ENCODE data around the gene GRPEL1.
"Not testable (repeated sequence)": the region's sequence is repeated elsewhere in the genome, so short reads cannot be mapped to it uniquely, and the experiment has no call there.

Gene GRPEL1

DNA sequence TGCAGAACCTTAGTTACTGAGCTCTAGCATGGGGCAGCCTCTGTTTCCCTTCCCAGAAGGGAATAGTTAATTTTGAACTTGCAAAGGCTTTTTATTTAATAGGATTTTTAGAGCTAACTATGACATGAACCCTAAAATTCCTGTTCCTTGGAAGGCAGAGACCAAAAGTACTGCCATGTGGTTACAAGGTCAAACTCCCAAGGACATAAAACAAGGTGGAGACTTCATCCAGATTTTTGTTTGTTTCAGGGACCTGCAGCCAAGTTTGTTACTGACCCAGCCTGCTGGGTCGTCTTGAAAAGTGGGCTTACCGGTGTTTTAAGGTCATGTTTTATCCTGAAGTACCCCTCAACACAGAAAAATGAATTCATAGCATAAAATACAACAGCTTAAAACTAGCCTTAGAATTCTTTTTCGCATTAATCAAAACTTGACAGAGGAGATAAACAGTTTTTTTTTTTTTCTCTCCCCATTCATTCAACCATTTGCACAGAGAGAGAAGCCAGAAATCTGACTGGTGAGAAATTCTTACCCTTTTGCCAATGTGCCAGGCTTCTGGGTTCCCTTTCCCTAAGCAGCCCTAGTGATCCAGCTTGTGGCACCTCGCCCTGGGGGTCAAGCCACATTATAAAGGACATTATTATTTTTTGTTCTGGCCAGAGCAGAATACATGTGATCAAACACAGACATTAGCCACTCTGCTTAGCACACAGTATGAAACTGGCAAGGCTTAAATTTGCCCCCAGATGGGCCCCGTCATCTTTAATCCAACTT, 21.5 kb upstream of the GRPEL1 start:
- DNase-seq: no peak

DNA sequence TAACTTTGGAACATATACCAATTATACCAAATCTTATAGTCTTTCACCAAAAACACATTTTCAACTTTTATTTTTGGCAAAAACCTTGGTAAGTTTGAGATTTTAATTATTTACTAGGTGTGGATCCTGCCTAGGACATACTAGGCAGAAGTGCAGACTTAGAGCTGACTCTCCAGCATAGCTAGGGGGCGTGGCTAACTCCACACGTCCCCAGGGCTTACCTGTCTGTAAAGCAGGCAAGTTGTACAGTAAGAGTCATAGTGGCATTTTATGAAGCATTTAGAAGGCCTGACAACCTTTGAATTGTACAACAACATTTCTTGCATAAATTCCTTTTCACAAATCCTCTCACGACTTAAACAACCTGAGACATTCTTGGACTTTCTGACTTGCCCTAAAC, 19.2 kb upstream of the GRPEL1 start:
- DNase-seq: no peak

DNA sequence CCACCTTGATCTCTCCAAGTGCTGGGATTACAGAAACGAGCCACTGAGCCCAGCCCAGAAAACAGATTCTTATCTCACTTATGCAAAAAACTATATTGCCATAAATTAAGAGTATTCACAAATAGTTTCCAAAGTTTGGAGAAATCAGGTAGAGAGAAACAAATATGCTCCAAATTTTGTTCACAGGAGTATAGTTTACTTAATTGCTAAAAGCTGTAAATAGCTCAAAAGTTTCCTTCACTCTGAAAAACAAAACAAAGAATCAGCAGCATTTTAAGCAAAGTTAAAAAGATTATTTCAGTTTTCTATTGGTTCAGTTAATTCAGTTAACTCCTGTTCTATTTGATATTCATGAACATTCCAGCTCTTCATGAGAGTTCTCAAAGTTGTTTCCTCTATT, 18.5 kb upstream of the GRPEL1 start:
- DNase-seq: peak; percentile 26

DNA sequence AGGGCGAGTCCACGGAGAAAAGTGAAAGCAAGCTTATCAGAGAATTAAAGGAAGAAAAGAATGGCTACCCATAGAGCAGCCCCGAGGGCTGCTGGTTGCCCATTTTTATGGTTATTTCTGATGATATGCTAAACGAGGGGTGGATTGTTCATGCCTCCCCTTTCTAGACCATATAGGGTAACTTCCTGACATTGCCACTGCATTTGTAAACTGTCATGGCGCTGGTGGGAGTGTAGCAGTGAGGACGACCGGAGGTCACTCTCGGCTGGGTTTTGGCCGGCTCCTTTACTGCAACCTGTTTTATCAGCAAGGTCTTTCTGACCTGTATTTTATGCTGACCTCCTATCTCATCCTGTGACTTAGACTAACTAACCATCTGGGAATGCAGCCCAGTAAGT, 16.7 kb upstream of the GRPEL1 start:
- DNase-seq: not testable (repeated sequence)

DNA sequence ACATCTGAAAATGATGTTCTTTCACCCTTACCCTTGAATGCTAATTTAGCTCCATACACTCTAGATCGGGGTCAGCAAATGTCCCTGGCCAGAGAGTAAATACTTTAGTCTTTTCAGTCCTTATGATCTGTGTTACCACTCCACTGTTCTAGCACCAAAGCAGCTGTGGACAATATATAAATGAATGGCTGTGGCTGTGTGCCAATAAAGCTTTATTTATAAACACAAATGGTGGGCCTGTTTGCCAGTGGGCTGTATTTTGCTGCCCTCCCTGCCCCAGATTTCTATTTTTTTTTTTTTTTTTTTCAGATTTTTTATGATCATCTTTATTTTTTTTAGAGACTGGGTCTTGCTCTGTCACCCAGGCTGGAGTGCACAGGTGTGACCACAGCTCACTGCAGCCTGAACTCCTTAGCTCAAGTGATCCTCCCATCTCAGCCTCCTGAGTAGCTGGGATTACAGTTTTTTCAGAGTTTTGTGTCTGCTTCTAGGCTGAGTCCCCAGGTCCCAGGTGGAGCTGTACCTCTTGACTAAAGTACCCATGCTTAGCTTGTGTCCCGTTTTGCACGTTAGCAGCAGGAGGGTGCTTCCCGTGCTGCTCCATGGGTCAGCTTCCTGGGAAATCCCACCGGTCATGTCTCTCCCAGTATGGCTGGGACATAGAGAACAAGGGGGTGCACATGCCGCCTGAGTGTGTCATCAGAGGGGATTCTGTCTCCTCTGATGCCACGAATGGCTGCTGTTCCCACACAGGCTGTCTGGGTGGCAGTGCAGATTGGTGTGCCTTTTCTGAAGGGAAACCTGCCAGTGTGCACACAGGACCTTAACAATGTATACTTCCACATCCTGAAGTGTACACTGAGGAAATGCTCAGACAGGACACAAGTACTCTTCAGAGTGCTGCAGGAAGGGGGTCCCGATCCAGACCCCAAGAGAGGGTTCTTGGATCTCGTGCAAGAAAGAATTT, 16.0 kb upstream of the GRPEL1 start:
- no peak for DNase-seq

DNA sequence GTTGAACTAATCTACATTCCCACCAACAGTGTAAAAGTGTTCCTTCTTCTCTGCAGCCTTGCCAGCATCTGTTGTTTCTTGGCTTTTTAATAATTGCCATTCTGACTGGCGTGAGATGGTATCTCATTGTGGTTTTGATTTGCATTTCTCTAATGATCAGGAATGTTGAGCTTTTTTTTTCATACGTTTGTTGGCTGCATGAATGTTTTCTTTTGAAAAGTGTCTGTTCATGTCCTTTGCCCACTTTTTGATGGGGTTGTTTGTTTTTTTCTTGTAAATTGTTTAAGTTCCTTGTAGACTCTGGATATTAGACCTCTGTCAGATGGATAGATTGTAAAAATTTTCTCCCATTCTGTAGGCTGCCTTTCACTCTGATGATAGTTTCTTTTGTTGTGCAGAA, 12.0 kb upstream of the GRPEL1 start:
- not testable (repeated sequence) for DNase-seq

DNA sequence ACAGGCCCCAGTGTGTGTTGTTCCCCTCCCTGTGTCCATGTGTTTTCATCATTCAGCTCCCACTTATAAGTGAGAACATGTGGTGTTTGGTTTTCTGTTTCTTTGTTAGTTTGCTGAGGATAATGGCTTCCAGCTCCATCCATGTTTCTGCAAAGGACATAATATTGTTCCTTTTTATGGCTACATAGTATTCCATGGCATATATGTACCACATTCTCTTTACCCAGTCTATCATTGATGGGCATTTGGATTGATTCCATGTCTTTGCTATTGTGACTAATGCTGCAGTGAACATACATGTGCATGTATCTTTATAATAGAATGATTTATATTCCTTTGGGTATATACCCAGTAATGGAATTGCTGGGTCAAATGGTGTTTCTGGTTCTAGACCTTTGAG, 11.6 kb upstream of the GRPEL1 start:
- DNase-seq: not testable (repeated sequence)

DNA sequence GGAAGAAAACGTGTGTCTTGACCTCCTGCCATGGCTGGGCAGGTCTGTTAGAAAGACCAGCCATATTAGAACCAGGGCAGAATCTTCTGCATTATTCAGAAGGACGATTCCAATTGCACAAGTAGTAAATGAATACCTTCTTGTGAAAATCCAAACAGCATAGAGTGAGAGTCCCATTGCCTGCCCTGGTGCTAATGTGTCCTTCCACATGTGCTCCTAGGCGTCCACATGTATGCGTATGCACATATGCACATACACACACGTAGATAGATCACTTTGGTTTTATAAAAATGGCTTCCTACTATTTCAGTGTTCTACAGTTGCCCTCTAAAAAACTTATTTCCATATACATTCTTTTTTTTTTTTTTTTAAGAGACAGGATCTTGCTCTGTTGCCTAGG, 10.2 kb upstream of the GRPEL1 start:
- DNase-seq: no peak

DNA sequence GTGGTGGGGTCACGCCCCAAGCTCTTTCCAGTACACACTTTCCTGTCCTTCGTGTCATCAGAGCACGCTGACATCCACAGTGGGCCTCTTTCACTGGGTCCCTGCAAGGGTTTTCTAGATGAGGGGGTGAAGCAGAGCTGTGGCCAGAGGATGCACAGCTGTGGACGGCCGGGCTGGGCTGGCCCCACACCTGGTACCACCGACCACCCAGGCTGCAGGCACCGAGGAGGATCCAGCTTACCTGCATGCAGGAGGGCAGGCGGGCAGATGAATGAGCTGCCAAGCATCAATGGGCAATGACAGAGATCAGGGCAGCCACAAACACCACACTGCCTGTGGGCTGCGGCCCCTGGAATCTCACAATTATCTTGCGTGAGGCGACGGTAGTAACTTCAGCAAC, 9.5 kb upstream of the GRPEL1 start:
- no peak for DNase-seq

DNA sequence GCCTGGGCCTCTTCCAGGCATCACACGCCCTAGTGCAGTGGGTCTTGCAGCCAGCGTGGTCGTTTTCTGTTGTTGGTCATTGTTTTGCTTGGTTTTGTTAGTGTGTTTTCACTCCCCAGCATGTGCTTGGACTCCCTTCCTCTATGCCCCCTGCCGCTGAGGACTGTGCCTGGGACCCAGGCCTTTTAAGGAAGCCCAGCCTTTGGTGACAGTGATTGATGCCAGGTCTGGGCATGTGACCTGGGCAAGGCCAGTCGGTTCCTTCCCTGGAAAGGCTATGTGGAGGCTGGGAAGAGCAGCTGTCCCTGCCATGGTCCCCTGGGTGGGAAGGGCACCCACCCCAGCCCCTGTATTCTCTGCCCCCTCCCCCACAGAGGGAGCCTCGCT, 8.8 kb upstream of the GRPEL1 start:
- DNase-seq: no peak

DNA sequence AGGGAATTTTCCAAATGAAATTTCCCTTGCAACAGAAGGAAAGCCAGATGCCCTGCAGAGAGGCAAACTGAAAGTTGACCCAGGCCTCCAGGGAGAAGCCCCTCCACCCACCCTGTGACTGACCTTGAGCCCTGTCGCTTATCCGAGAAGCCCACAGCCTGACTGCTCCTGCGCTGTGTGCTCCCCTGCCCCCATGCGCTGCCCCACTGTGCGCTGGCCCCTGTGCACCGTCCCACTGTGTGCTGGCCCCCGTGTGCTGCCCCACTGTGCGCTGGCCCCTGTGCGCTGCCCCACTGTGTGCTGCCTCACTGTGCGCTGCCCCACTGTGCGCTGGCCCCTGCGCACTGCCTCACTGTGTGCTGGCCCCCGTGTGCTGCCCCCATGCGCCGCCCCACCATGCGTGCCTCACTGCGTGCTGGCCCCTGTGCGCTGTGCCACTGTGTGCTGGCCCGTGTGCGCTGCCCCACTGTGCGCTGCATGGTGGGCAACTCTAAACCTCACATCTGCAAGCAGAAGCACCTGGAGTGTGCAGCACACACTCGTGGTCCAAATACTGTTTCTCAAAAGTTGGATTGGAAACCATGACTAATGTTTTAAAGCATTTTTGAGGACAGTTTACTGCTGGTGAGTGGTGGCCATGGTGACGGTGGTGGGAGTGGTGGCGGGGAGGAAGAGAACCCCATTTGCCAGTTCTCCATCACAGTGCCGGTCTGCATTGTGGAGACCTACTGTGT, 8.3 kb upstream of the GRPEL1 start:
- DNase-seq: no peak

DNA sequence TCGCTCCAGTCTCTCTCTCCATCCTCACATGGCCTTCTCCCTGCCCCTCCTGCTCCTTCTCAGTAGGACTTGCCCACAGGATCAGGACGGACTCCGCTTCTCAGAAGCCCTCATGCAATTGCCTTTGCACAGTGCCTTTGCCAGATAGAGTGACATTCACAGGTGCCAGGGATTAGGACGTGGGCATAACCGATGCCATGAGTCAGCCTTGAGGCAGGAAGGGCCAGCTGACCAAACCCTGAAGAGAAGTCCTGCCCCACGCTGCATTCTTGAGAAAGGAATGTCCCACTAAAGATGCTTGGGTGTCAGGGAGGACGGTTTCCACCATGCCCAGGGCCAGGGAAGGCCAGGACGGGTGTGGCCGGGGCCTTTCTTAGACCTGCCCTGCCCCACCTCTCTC, 6.6 kb upstream of the GRPEL1 start:
- DNase-seq: no peak

DNA sequence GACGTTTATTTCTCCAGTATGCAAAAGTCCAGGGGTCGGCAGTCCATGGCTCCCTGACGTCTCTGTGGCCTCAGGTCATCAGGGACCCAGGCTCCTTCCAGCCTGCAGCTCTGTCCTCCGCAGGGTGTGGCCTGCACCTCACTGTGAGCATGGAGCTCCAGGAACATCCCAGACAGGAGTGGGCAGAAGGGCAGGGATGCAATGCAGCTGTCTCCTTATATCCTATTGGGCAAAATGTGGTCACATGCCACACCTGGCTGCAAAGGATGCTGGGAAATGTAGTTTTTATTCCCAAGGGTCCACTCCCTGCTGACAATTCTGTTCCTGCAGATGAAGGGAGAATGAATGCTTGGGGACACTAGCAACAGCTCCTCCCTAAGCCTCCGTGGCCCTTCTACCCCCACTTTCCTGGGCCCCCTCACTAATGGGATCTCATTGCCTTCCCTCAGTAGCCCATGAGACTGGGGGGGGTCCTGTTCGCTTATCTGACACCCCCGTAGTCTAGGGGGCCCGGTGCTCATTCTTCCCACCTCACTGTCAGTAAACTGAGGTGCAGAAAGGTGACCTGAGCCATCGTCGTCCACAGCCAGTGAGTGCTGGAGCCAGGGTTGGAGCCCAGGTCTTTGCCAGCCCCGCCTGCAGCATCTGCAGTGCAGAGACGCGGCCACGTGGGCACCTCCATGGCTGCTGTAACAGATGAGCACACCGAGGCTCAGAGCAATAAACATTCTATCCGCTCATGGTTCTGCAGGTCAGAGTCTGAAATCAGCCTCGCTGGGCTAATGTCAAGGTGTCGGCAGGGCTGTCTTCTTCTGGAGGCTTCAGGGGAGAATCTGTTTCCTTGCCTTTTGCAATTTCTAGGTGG, 5.9 kb upstream of the GRPEL1 start:
- DNase-seq: peak; percentile 67

DNA sequence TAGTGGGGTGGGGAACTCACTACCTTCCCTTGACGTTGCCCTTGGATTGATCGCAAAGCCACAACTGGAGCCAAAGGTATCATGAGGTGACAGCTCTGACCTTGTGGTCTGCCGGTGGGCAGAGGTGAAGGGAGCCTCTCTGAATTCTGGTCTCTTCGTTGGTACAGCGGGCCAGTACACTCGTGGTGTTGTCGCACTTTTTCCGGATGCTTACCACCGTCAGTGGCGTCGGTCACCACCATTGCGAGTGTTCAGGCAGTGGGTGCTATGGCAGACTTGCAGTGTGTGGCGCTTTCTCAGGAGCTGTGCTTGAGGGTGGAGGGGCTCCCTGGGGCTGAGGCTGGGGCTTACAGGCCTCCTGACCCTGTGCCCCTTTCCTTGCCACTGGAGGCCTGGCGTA, 5.2 kb upstream of the GRPEL1 start:
- DNase-seq: no peak

DNA sequence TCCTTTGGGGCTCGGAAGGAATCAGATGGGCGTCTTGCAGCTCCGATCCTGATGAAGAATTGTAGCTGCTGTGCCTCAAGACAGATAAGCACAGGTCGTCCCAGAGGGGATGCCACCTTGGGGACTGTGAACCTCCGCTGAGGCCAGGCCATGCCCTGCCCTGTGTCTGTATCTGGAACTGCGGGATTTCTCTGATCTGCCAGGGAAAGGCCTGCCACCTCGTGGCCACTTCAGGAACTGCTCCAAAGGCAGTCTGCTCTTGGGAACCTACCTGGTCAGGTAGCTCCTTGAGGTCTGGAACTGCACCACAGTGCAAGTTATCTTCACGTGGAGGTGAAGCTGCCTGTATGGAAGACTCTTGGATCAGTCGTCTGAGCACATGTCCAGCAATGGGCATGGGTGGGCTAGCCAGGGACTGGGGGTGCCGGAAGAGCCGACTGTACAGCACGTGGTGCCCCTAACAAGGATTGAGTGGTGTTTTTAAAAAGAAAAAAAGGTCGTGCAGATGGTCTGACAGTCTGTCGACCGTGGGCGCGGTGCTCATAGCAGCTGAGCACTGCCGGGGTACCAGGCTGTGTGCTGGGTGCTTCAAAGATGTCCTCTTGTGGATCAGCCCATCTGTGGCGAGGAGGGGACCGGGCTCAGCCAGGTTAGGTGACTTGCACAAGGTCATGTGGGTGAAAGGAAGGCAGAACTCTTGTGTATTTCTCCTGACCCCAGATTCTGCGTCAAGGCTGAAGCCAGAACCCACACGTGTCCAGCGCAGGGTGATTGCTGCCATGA, 3.1 kb upstream of the GRPEL1 start:
- DNase-seq: peak; percentile 76

DNA sequence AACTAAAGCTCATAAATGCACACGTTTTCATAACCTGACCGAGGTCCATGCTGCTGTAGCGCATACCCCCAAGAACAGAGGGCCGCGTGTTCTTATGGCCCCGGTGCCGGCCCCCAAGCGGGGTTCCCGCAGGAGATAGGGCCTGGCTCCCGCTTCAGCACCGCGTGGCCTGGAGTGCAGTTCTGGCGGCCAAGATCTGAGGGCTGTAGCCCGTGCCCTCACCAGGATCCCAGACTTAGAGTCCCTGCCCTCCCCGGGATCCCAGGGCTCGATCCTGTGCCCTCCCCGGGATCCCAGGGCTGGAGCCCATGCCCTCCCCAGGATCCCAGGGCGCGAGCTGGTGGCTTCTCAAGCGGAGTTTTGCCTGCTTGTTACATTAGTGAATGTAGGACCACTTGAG, 1.0 kb upstream of the GRPEL1 start:
- DNase-seq: no peak

DNA sequence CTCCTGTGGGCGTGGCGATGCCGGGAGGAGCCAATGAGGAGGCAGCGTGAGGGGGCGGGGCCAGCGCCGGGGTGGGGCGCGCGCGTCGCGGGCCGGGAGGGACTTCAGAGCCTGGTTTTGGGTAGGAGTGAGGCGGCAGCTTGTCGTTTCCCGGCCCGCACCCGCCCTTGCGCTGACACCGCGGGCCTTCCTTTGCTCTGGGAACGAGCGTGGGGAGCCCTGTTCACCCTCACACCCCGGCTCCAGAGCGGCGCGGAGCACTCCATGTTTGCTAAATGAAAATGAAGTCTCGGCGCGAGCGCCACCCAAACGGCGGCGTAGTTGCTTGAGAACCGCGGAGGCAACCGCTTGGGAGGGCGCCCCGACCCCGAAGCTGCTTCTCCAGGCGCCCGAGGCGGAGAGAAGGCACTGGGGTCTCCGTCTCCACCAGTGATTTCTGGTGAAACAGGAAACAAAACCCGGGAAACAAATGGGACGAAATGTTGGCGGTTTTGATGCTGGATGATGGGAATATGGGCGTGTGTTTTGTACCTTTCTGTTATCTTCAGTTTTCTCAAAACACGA, 497 bp upstream of the GRPEL1 start:
- no peak for DNase-seq

DNA sequence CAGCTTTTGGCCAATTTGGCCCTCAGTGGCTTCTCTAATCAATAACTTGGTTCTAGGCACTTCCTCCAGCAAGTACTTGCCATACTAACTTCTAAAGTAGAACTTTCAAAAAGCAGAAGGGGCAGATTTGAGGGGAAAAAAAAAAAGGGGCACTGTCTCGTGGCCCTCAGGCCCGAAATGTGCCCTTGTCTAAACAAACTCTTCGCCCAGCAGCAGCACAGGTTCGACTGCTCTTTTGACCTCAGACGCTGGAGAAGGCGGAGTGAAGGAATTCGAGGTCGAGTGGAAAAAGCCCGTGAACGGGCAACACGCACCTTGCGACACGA, 775 bp downstream of the GRPEL1 start:
- no peak for DNase-seq

DNA sequence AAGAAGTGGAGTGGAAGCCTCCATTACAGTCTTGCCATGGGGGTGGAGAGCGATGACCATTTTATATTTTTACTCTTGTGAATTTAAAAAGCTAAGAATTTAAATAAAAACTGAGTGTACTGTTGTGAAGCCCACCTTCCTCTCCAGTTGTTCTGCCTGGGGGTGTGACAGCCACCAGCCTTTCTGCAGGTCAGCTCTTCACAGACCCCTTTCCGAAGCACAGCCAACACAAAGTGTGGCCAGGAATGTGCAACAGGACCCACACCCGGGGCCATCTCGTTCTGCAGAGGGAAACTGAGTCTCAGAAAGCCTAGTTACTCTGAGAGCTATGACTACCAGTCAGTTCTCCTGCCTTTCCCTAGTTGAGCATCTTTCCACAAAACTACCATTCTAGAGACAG, 1.4 kb downstream of the GRPEL1 start:
- DNase-seq: no peak

DNA sequence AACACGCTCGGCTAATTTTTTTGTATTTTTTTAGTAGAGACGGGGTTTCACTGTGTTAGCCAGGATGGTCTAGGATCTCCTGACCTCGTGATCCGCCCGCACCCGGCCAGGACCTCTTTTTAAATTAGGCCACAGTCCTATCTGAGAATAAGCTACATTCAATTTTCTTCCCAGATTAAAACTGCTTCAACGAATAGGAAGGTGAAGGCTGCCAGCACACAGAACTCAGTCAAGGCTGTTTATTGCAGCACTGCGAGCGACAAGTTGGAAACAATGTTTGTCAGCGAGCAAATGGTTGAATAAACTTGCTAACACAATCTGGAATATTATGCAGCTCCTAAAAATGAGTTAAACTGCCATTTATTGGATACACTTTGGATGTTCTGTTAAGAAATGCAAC, 1.9 kb downstream of the GRPEL1 start:
- DNase-seq: no peak

DNA sequence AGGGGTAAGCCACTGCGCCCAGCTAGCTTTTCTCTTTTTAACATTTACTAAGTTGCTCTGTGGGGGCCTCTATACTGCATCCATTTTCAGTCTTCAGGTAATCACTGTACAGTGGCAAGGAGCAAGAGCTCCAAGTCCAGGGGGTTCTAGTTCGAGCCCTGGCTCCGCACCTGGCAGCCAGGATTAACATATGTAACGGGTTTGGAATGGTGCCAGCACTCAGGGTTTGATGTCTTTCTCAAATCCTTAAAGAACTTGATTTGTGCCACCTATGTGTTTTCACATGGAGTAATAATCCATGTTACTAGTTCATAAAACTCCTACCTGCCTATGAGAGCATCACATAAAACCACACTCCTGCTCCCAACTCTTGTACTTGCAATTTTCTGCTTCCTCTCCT, 4.5 kb downstream of the GRPEL1 start:
- DNase-seq: no peak

DNA sequence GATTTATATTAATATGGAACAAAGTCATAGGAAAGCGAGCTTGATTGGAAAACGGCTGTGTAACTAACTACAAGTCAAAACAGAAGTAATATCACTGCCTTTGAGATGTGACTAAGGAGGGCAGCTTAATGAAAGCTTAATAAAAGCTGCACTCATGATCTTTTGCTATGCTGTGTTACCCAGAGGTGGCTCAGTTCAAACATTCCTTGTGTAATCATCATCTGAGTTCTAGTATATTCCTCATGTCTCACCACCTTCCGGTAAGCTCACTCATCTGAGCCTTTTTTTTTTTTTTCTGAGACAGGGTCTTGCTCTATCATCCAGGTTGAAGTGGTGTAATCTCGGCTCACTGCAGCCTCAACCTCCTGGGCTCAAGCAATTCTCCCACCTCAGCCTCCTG, 5.0 kb downstream of the GRPEL1 start:
- no peak for DNase-seq
